Mesendoderm (in vitro differentiated cells): ENCODE data around the gene TBC1D5.

ENCODE experiments used
- DNase-seq: peaks from one replicate; pipeline ENCODE4 v3.0.0; 2013
- H2AK5ac ChIP-seq: 2 replicates; pipeline ENCODE4 v1.6.1; 2013; ENCODE audit warnings: low read length, inconsistent platforms
- H2BK120ac ChIP-seq: 2 replicates; pipeline ENCODE4 v1.6.1; 2013; ENCODE audit warnings: low read depth, mild to moderate bottlenecking, low read length, moderate library complexity, mixed read lengths
- H2BK15ac ChIP-seq: replicated peaks from 2 replicates; pipeline ENCODE4 v1.6.1; 2013; ENCODE audit warnings: low read depth, mild to moderate bottlenecking, moderate library complexity
- H2BK5ac ChIP-seq: 2 replicates; pipeline ENCODE4 v1.6.1; 2013; ENCODE audit warnings: low read length, inconsistent platforms
- H3K18ac ChIP-seq: 2 replicates; pipeline ENCODE4 v1.6.1; 2013; ENCODE audit warnings: mild to moderate bottlenecking, low read length, mixed read lengths
- H3K23ac ChIP-seq: one replicate; pipeline ENCODE4 v1.6.1; 2013; ENCODE audit warnings: low read length
- H3K27ac ChIP-seq: 2 replicates; pipeline ENCODE4 v1.5.1; 2013; ENCODE audit warnings: low read depth, mild to moderate bottlenecking, inconsistent platforms, low read length, moderate library complexity
- H3K27me3 ChIP-seq: 2 replicates; pipeline ENCODE4 v1.6.1; 2013; ENCODE audit warnings: low read length, control low read depth, mild to moderate bottlenecking, inconsistent platforms; ENCODE audit not compliant: insufficient read depth, poor library complexity
- H3K36me3 ChIP-seq: 2 replicates; pipeline ENCODE4 v1.6.1; 2013; ENCODE audit warnings: low read length, inconsistent platforms; ENCODE audit not compliant: control insufficient read depth, insufficient read depth
- H3K4ac ChIP-seq: one replicate; pipeline ENCODE4 v1.6.1; 2013; ENCODE audit warnings: low read depth, mild to moderate bottlenecking, low read length, moderate library complexity
- H3K4me1 ChIP-seq: 2 replicates; pipeline ENCODE4 v1.6.1; 2013; ENCODE audit warnings: low read depth, low read length, inconsistent platforms; ENCODE audit not compliant: control insufficient read depth
- H3K4me2 ChIP-seq: 2 replicates; pipeline ENCODE4 v1.6.1; 2013; ENCODE audit warnings: low read length
- H3K4me3 ChIP-seq: 2 replicates; pipeline ENCODE4 v1.5.1; 2013; ENCODE audit warnings: mild to moderate bottlenecking, low read length
- H3K56ac ChIP-seq: one replicate; pipeline ENCODE4 v1.6.1; 2013; ENCODE audit warnings: low read length
- H3K79me1 ChIP-seq: 2 replicates; pipeline ENCODE4 v1.6.1; 2013; ENCODE audit warnings: low read length, inconsistent platforms
- H3K79me2 ChIP-seq: 2 replicates; pipeline ENCODE4 v1.6.1; 2013; ENCODE audit warnings: mild to moderate bottlenecking, low read length; ENCODE audit not compliant: control insufficient read depth, insufficient read depth
- H3K9ac ChIP-seq: 2 replicates; pipeline ENCODE4 v1.6.1; 2013; ENCODE audit warnings: low read length, inconsistent platforms
- H4K5ac ChIP-seq: one replicate; pipeline ENCODE4 v1.6.1; 2013; ENCODE audit warnings: low read length
- H4K8ac ChIP-seq: one replicate; pipeline ENCODE4 v1.6.1; 2013; ENCODE audit warnings: low read depth, mild to moderate bottlenecking, control low read depth, low read length, moderate library complexity
- WGBS: extraction: QIAGEN DNeasy Blood & Tissue Kit; methylation state at CpG from one replicate; pipeline ENCODE4 v1.1.7; 2013; ENCODE audit warnings: low lambda C conversion rate, missing lambda C conversion rate; ENCODE audit not compliant: insufficient coverage; ENCODE audit errors: extremely low coverage; 5-methylcytosine and 5-hydroxymethylcytosine counted together

TBC1D5 gene

GRCh38 chr3:17120115-17120514 lies 622.3 kb downstream of the TBC1D5 start:
- no CpG with 5 or more reads among the region's 4 CpGs for WGBS
- Histone ChIP-seq H3K4ac (no peak overlapping the region), H4K5ac (no peak overlapping the region), H4K8ac (no peak overlapping the region), H3K79me2 (no peaks in the 10 kb centered on the region), H3K9ac (no peak overlapping the region), H3K27ac (no peak overlapping the region), H3K18ac (no peak overlapping the region), H3K79me1 (no peaks in the 10 kb centered on the region), H2BK15ac (no peak overlapping the region), H3K56ac (no peak overlapping the region), H3K4me1 (no peaks in the 10 kb centered on the region), H3K4me2 (no peak overlapping the region), H2BK5ac (no peak overlapping the region), H2BK120ac (no peak overlapping the region), H3K4me3 (no peak overlapping the region), H3K23ac (no peak overlapping the region), H3K27me3 (no peaks in the 10 kb centered on the region), H3K36me3 (no peaks in the 10 kb centered on the region), H2AK5ac (no peak overlapping the region)
- DNase-seq, result no peak

GRCh38 chr3:17119201-17120072 lies 623.0 kb downstream of the TBC1D5 start:
- H4K5ac ChIP-seq, result no peak overlapping the region
- no peak overlapping the region for H3K18ac ChIP-seq
- no peak overlapping the region for H3K9ac ChIP-seq
- H2BK120ac ChIP-seq, result no peak overlapping the region
- H3K56ac ChIP-seq, result no peak overlapping the region
- WGBS, result no CpG with 5 or more reads among the region's 5 CpGs
- H3K4me1 ChIP-seq, result no peaks in the 10 kb centered on the region
- no peak overlapping the region for H4K8ac ChIP-seq
- H3K36me3 ChIP-seq, result no peaks in the 10 kb centered on the region
- H2BK15ac ChIP-seq, result no peak overlapping the region
- H3K79me2 ChIP-seq, result no peaks in the 10 kb centered on the region
- no peak overlapping the region for H3K27ac ChIP-seq
- no peak overlapping the region for H2AK5ac ChIP-seq
- no peak for DNase-seq
- H2BK5ac ChIP-seq, result no peak overlapping the region
- no peak overlapping the region for H3K23ac ChIP-seq
- no peaks in the 10 kb centered on the region for H3K27me3 ChIP-seq
- no peak overlapping the region for H3K4ac ChIP-seq
- no peak overlapping the region for H3K4me2 ChIP-seq
- H3K79me1 ChIP-seq, result no peaks in the 10 kb centered on the region
- H3K4me3 ChIP-seq, result no peak overlapping the region

GRCh38 chr3:17118771-17119170 lies 623.7 kb downstream of the TBC1D5 start:
- DNase-seq, result no peak
- no CpG with 5 or more reads among the region's 6 CpGs for WGBS

GRCh38 chr3:17116007-17116600 lies 626.3 kb downstream of the TBC1D5 start:
- Histone ChIP-seq H3K79me1 (no peaks in the 10 kb centered on the region), H3K79me2 (no peaks in the 10 kb centered on the region), H3K56ac (no peak overlapping the region), H3K18ac (no peak overlapping the region), H4K8ac (no peak overlapping the region), H3K4ac (no peak overlapping the region), H3K36me3 (no peaks in the 10 kb centered on the region), H2AK5ac (no peak overlapping the region), H2BK120ac (no peak overlapping the region), H3K4me3 (no peak overlapping the region), H2BK5ac (no peak overlapping the region), H3K9ac (no peak overlapping the region), H2BK15ac (no peak overlapping the region), H4K5ac (no peak overlapping the region), H3K23ac (no peak overlapping the region), H3K27me3 (no peaks in the 10 kb centered on the region), H3K4me2 (no peak overlapping the region), H3K4me1 (no peaks in the 10 kb centered on the region), H3K27ac (no peak overlapping the region)
- peak; percentile 21 for DNase-seq
- no CpG with 5 or more reads among the region's 8 CpGs for WGBS

More at GRCh38 chr3:17118771-17119170, 623.7 kb downstream of the TBC1D5 start:
- Histone ChIP-seq H3K4ac (no peak overlapping the region), H3K79me1 (no peaks in the 10 kb centered on the region), H3K4me1 (no peaks in the 10 kb centered on the region), H3K4me2 (no peak overlapping the region), H3K56ac (no peak overlapping the region), H3K23ac (no peak overlapping the region), H2BK5ac (no peak overlapping the region), H3K79me2 (no peaks in the 10 kb centered on the region), H3K27ac (no peak overlapping the region), H2BK15ac (no peak overlapping the region), H4K8ac (no peak overlapping the region), H3K27me3 (no peaks in the 10 kb centered on the region), H2BK120ac (no peak overlapping the region), H3K4me3 (no peak overlapping the region), H4K5ac (no peak overlapping the region), H3K18ac (no peak overlapping the region), H3K36me3 (no peaks in the 10 kb centered on the region), H3K9ac (no peak overlapping the region), H2AK5ac (no peak overlapping the region)

- no peak overlapping the region for H2AK5ac ChIP-seq
- H3K27ac ChIP-seq, result no peak overlapping the region
- no peaks in the 10 kb centered on the region for H3K79me2 ChIP-seq
- H3K27me3 ChIP-seq, result no peaks in the 10 kb centered on the region
- WGBS, result no CpG with 5 or more reads among the region's 3 CpGs
- H4K5ac ChIP-seq, result no peak overlapping the region
- H3K4me1 ChIP-seq, result no peaks in the 10 kb centered on the region
- no peak overlapping the region for H3K4me2 ChIP-seq
- no peak overlapping the region for H2BK120ac ChIP-seq
- H3K9ac ChIP-seq, result no peak overlapping the region
- no peak overlapping the region for H3K56ac ChIP-seq
- H3K36me3 ChIP-seq, result no peaks in the 10 kb centered on the region
- H4K8ac ChIP-seq, result no peak overlapping the region
- no peak overlapping the region for H2BK5ac ChIP-seq
- DNase-seq, result no peak
- no peak overlapping the region for H3K18ac ChIP-seq
- no peak overlapping the region for H3K4me3 ChIP-seq
- no peaks in the 10 kb centered on the region for H3K79me1 ChIP-seq
- no peak overlapping the region for H3K23ac ChIP-seq
- H3K4ac ChIP-seq, result no peak overlapping the region
- H2BK15ac ChIP-seq, result no peak overlapping the region
Observed at GRCh38 chr3:17115186-17115585, 627.2 kb downstream of the TBC1D5 start.
